Non-pigmented ciliary epithelial cell (primary cell): ENCODE measurements around the gene KCNJ12.
"Not testable (repeated sequence)": the region's sequence is repeated elsewhere in the genome, so short reads cannot be mapped to it uniquely, and the experiment has no call there.

Source experiments
- DNase-seq: peaks from one replicate; pipeline ENCODE4 v3.0.0-alpha.2; 2010; ENCODE audit warnings: low read depth

The KCNJ12 gene

GRCh38 chr17:21376081-21376758 is at the start of gene KCNJ12:
KCNJ12 (plus strand) TSS chr17:21376357; CDS start chr17:21415343, 38,986 bp downstream.
- no peak for DNase-seq

GRCh38 chr17:21327921-21328320 is 48.2 kb upstream of the KCNJ12 start:
- DNase-seq: not testable (repeated sequence)

- not testable (repeated sequence) for DNase-seq
Observed at GRCh38 chr17:21328778-21329177, 47.4 kb upstream of the KCNJ12 start.

- no peak for DNase-seq
Observed at GRCh38 chr17:21330436-21331160, 45.6 kb upstream of the KCNJ12 start.

GRCh38 chr17:21336541-21337294 is 39.4 kb upstream of the KCNJ12 start:
- DNase-seq: not testable (repeated sequence)

GRCh38 chr17:21337981-21338625 is 38.1 kb upstream of the KCNJ12 start:
- DNase-seq: not testable (repeated sequence)

- no peak for DNase-seq
Observed at GRCh38 chr17:21339011-21339410, 37.1 kb upstream of the KCNJ12 start.

GRCh38 chr17:21339571-21339970 is 36.6 kb upstream of the KCNJ12 start:
- not testable (repeated sequence) for DNase-seq

GRCh38 chr17:21340407-21340806 is 35.8 kb upstream of the KCNJ12 start:
- not testable (repeated sequence) for DNase-seq

- not testable (repeated sequence) for DNase-seq
Observed at GRCh38 chr17:21341279-21341678, 34.9 kb upstream of the KCNJ12 start.

GRCh38 chr17:21341925-21342540 is 34.1 kb upstream of the KCNJ12 start:
- DNase-seq: not testable (repeated sequence)

GRCh38 chr17:21343061-21343949 is 32.9 kb upstream of the KCNJ12 start:
- not testable (repeated sequence) for DNase-seq

- DNase-seq: not testable (repeated sequence)
Observed at GRCh38 chr17:21344801-21345200, 31.4 kb upstream of the KCNJ12 start.

- DNase-seq: no peak
Observed at GRCh38 chr17:21345236-21345635, 30.9 kb upstream of the KCNJ12 start.

- DNase-seq: not testable (repeated sequence)
Observed at GRCh38 chr17:21346107-21346506, 30.1 kb upstream of the KCNJ12 start.

- DNase-seq: not testable (repeated sequence)
Observed at GRCh38 chr17:21346651-21347250, 29.4 kb upstream of the KCNJ12 start.

- not testable (repeated sequence) for DNase-seq
Observed at GRCh38 chr17:21347660-21348059, 28.5 kb upstream of the KCNJ12 start.

GRCh38 chr17:21348081-21348925 is 27.9 kb upstream of the KCNJ12 start:
- DNase-seq: not testable (repeated sequence)

GRCh38 chr17:21348926-21349261 is 27.3 kb upstream of the KCNJ12 start:
- DNase-seq: not testable (repeated sequence)
